Right hindlimb (tissue), 1 donor: ENCODE data around the gene SERPINB12.

Experiments
- DNase-seq: peaks from one replicate; pipeline ENCODE4 v3.0.0-alpha.2; 2018

SERPINB12 gene

GRCh38 chr18:63604791-63605567, 62.8 kb downstream of the SERPINB12 start:
- DNase-seq = no peak

- DNase-seq = no peak
These were observed 64.4 kb downstream of the SERPINB12 start for GRCh38 chr18:63606526-63606925.

GRCh38 chr18:63613420-63613819, 71.3 kb downstream of the SERPINB12 start:
- no peak for DNase-seq

DNA sequence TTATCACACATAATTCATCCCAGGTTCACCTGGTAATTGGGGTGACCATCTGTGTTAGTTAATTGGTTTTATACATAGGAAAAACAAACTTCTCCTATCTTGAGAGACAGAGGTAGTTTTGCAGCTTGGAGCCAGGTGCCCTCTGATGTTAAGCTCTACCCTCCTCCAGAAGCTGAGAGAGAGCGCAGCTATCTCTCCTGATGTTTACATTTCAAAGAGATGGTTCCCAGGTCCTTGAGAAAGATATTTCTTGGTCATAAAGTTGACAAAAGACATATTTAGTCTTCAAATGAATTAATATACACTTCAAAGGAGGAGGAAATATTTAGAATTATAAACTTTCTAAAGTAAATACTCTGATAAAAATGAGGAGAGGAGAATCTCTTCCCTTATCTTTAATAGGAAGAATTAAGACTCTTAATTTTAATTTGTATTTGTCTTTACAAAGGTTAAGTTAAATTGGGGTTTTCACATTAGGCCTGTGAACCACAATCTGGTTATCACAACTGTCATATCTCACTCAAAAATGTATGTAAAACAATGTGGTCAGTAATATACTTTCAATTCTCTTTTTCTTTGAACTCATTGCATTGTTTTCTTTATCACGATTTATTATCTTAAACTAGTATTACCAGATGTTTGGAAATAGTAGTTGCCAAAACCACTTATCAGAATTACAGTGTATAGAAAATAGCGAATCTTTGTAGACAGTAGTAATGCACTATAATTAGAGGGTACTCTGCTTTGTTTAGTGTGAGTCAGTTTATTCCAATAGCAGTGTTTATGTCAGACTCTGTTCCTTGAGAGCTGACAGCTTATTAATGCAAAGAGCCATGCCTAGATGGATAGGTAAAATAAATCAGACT, 75.1 kb downstream of the SERPINB12 start:
- DNase-seq = no peak

- DNase-seq = no peak
These were observed 75.7 kb downstream of the SERPINB12 start for GRCh38 chr18:63617915-63618234.
